HG02938 (cell line): ENCODE measurements around the gene RBMS3.
A peak's percentile ranks its signal among the peaks of the same experiment; 100 is the strongest.
"Not testable (repeated sequence)": the region's sequence is repeated elsewhere in the genome, so short reads cannot be mapped to it uniquely, and the experiment has no call there.

Source experiments
- ATAC-seq: cut with Tn5 transposase; IDR thresholded peaks from one replicate; pipeline ENCODE4 v1.9.1; 2021; ENCODE audit warnings: mild to moderate bottlenecking, moderate library complexity; ENCODE audit not compliant: unreplicated experiment

The RBMS3 gene

DNA sequence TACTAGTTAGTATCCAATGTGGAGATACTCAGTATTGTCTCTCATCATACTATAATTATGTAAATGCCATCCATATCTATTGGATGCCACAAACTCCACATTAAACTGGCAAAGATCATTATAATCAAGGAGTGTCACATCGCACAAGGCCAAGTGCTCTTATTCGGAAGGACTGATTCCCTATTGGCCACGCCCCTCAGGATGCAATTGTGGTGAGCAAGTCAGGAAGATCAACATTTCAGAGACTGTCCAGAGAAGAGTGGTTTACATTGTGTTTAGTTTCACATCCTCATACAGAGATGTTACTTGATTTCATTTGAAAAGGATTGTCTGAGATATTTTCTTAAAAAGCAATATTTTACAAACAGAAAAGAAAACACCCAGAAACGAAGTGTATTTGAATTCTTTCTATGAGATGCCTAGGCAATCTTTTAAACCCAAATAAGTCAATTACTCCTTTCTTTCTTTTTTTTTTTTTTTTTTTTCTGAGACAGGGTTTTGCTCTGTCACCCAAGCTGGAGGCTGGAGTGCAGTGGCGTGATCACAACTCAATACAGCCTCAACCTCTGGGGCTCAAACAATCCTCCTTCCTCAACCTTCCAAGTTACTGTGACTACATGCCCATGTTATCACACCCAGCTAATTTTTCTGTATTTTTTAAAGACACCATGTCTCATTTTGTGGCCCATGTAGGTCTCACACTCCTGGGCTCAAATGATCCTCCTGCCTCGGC, 369.1 kb downstream of the RBMS3 start:
- no peak for ATAC-seq

DNA sequence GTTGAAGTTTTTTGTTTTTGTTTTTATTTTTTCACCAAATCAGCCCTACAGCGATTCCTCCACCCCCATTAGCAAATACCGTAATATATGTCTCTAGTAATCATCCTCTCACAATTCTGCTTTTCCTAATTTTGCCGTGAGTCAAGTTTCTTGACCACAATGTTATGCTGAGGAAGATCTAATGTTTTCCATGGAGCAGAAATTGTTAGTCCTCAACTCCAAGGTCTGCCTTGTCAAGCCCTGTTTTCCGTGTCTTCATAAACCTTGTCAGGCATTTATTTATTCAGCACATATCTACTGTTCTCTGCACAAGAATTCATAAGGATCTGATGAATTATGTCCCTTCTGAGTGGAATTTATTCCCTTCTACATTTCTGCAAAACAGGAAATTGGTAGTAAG, 372.8 kb downstream of the RBMS3 start:
- ATAC-seq: no peak

DNA sequence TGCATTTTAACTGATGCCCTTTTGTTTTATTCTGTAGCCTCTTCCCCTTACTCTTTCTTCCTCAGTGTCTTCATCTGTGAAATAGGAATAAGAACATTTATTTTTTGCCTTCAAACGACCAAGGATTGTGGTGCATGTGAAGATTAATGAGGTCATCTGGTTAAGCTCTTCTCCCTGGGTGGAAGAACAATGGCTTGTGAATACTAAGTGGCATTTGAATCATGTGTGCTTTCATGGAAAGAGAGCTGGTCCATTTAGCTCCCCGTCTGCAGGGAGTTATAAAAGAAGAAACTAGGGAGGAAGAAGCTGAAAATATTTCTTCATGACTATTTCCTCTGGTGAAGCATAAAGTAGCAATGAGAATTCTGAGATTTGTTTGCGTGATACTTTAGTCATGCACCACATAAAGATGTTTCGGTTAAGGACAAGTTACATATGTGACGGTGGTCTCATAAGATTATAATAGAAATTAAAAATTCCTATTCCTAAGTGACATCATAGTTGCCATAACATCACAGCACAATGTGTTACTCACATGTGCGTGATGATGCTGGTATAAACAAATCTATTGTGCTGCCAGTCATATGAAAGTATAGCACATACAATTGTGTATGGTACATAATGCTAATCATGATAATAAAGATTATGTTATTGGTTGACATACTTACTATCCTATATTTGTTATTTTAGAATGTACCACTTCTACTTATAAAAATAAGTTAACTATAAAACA, 374.3 kb downstream of the RBMS3 start:
- no peak for ATAC-seq

- ATAC-seq: no peak
Measured at GRCh38 chr3:29665688-29666087, 384.8 kb downstream of the RBMS3 start.

DNA sequence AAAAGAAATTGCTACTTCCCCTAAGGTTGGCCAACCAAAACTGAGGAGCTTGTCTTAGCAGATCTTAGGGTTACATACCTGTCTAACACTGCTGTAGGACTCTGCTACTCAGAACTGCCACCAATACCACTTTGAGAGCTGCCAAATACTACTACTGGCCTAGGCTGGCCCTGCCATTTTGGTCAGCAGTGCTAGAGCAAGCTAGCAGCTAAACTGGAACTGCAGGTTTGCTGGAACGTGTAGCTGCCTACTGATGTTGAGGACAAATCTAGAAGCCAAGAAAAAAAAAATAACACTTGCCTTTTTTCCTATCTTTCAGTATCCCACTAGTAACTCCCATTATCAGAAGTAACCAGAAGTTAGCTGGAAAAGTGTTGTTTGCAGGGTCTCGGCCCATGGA, 387.4 kb downstream of the RBMS3 start:
- ATAC-seq: no peak

DNA sequence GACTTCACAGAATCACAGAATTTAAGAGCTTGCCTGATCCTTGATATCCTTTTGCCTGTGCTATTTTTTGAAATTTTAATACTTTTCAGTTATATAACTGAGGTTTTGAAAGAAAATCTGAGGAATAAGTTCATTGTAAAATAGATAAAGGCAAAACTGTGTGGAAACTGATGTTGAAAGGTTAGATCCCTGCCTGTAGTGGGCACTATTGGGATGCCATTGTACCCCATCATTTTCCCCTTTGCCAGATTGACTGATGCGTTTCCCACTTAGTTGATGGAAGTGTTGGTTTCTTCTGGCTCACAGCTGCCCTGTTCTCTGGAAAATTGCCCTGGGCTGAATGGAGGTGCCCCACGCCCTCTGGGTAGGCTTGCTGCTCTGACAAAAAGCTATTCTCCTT, 387.9 kb downstream of the RBMS3 start:
- ATAC-seq: no peak

DNA sequence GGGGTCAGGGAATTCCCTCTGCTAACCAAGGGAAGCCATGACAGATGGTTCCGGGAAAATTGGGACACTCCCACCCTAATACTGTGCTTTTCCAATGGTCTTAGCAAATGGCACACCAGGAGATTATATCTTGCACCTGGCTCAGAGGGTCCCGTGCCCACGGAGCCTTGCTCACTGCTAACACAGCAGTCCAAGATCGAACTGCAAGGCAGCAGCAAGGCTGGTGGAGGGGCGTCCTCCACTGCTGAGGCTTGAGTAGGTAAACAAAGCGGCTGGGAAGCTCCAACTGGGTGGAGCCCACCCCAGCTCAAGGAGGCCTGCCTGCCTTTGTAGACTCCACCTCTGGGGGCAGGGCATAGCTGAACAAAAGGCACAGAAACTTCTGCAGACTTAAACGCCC, 389.6 kb downstream of the RBMS3 start:
- not testable (repeated sequence) for ATAC-seq

GRCh38 chr3:29677421-29677820, 396.6 kb downstream of the RBMS3 start:
- no peak for ATAC-seq

GRCh38 chr3:29679944-29680343, 399.1 kb downstream of the RBMS3 start:
- no peak for ATAC-seq

- peak; percentile 52 for ATAC-seq
Measured at GRCh38 chr3:29683018-29683993, 402.4 kb downstream of the RBMS3 start.

GRCh38 chr3:29686889-29687592, 406.2 kb downstream of the RBMS3 start:
- peak; percentile 97 for ATAC-seq

DNA sequence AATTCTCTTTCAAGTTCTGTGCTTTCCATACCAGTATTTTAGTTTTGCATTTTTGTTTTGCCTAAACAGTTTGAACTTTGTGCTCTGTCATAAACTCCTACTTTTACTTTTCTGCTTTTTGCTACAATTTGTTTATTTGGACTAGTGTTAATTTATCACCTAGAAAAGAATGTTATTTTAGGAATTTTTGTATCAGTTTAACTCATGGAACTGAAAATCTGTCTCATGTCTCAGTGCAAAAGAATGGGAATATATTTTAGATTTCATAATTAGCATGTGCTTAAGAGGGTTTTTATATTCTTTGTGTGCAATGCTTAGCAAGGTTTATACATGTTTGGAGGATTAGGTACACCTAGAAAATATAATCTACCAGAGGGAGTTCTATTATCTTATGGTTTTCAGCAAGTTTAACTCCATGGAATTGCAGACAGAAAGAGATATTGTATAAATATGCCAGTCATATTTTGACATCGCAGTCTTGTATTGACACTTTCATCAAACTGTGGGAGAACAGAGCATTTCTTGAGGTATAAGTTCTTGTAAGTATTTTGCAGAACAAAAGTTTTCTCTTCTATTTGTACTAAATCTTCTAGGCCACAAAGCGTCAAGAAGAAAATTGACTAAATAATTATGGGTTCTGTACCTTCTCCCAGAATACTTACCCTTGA, 409.9 kb downstream of the RBMS3 start:
- ATAC-seq: no peak

- ATAC-seq: no peak
Measured at GRCh38 chr3:29693863-29694262, 413.0 kb downstream of the RBMS3 start.

DNA sequence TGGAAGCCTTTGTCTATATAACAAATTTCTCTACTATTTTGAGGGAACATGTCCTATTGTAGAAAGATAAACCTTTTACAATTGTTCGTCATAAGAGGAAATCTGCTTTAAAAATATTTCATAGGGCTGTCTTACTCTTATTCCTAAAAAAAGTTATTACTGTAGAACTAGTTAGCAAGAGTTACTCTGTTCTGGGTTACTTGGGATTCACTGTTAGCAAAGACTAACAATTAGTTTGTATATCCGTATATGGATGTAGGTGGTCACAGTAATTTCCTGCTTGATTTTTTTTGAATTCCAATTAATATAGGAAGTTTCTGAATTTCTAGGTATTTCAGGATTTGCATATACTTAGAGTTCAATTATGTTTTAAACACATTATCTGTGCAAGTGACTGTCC, 413.5 kb downstream of the RBMS3 start:
- no peak for ATAC-seq

GRCh38 chr3:29694783-29695182, 413.9 kb downstream of the RBMS3 start:
- ATAC-seq: no peak

GRCh38 chr3:29695201-29695600, 414.3 kb downstream of the RBMS3 start:
- ATAC-seq: no peak

GRCh38 chr3:29695643-29696198, 414.9 kb downstream of the RBMS3 start:
- ATAC-seq: no peak

- no peak for ATAC-seq
Measured at GRCh38 chr3:29696311-29696710, 415.4 kb downstream of the RBMS3 start.

GRCh38 chr3:29697989-29698388, 417.1 kb downstream of the RBMS3 start:
- ATAC-seq: no peak

DNA sequence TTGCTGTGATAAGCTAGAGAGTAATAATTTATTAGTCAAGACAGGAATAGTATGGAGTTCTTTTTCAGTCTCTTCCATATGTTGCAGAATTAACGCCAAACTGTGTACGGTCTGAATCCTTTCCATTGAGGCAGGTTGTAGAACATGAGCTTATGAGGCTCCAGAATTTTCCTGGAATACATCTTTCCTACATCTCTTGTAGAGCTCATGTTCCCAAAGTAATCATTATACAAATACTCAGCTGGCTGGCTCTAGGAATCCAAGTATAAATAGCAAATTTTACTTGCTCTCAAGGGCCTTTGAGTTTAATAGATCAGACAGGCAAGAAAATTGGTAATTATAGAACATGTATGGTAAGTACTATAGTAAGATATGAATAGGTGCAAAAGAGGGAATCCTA, 419.4 kb downstream of the RBMS3 start:
- ATAC-seq: no peak
